Calu3 (cell line): ENCODE measurements around the gene DSEL. TPM values are rescaled to one million over a fixed set of nuclear protein-coding genes. Genes with fewer than 3 reads are reported as not detected.

ENCODE experiments used
- BruUV-seq: library from RNA; stranded (reverse); fragments of 400-500 nt; replicated peaks from 2 replicates; lab custom pipeline; 2021; lab: Mats Ljungman, UMichigan
- CTCF ChIA-PET: fragments of 300-600 bp; sonication (Branson Sonifier 250); formaldehyde crosslinking; loops from one replicate; lab custom pipeline; 2022; ENCODE audit warnings: antibody characterized with exemption; lab: Charles Lee
- DNase-seq: peaks from one replicate; pipeline ENCODE4 v3.0.0; 2022
- H3K27ac Mint-ChIP-seq: one replicate; pipeline ENCODE4 v1.8.0; 2022; ENCODE audit warnings: mixed read lengths; ENCODE audit not compliant: unreplicated experiment
- H3K27me3 Mint-ChIP-seq: one replicate; pipeline ENCODE4 v1.8.0; 2022; ENCODE audit warnings: mixed read lengths; ENCODE audit not compliant: unreplicated experiment
- H3K36me3 Mint-ChIP-seq: one replicate; pipeline ENCODE4 v1.8.0; 2022; ENCODE audit warnings: mild to moderate bottlenecking, moderate library complexity, mixed read lengths; ENCODE audit not compliant: insufficient read depth, unreplicated experiment
- H3K4me1 Mint-ChIP-seq: one replicate; pipeline ENCODE4 v1.8.0; 2022; ENCODE audit warnings: mild to moderate bottlenecking, low read depth, mixed read lengths; ENCODE audit not compliant: unreplicated experiment
- H3K4me3 Mint-ChIP-seq: one replicate; pipeline ENCODE4 v1.8.0; 2022; ENCODE audit warnings: mild to moderate bottlenecking, low read depth, moderate library complexity, mixed read lengths; ENCODE audit not compliant: unreplicated experiment
- H3K9me3 Mint-ChIP-seq: one replicate; pipeline ENCODE4 v1.8.0; 2022; ENCODE audit warnings: low read depth, mixed read lengths; ENCODE audit not compliant: unreplicated experiment
- CTCF ChIP-seq: fragments of 200-600 bp; IDR thresholded peaks from one replicate; pipeline ENCODE4 v1.8.0; 2022; ENCODE audit warnings: antibody characterized with exemption; ENCODE audit not compliant: unreplicated experiment
- intact Hi-C: fragments of 100-400 bp; cut with micrococcal nuclease; formaldehyde crosslinking; loops from one replicate; pipeline ENCODE4 v1.10.0; 2022; ENCODE audit not compliant: unreplicated experiment
- total RNA-seq: library from RNA; stranded (reverse); gene quantifications from 2 replicates; pipeline ENCODE4 v1.2.3, GENCODE V29; 2022

Gene DSEL
- total RNA-seq, 1 experiment from 2014 or later: 28.0 TPM

GRCh38 chr18:67468038-67468437 is 48.5 kb downstream of the DSEL start:
- Mint-ChIP-seq H3K4me3 (no peak overlapping the region), H3K36me3 (no peaks in the 10 kb centered on the region), H3K27ac (no peak overlapping the region), H3K27me3 (no peaks in the 10 kb centered on the region), H3K4me1 (peaks cover 8% of the 10 kb centered on the region), H3K9me3 (no peaks in the 10 kb centered on the region)
- CTCF ChIA-PET: no interaction called here
- no peak for TF ChIP-seq CTCF
- BruUV-seq: no TSS peak
- intact Hi-C loops: no loop called here
- no peak for DNase-seq

DNA sequence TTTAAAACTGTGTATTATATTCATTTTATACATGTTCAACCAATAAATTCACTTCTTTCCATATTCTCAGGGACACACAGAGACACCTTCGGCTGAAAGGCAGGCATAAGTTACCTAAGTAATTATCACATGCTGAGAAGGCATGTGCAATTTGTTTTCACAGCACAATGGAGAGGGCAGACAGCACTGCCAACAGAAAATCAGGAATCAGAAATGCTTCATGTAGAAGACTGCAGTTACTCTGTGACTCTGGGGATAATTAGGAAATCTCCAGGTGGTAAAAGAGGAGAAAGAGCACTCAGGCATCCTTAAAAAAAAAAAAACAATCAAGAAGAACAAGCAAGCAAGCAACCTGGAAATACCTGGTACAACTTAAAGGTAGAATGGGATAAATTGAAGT is 49.3 kb downstream of the DSEL start:
- no peaks in the 10 kb centered on the region for H3K9me3 Mint-ChIP-seq
- CTCF ChIA-PET: no interaction called here

DNA sequence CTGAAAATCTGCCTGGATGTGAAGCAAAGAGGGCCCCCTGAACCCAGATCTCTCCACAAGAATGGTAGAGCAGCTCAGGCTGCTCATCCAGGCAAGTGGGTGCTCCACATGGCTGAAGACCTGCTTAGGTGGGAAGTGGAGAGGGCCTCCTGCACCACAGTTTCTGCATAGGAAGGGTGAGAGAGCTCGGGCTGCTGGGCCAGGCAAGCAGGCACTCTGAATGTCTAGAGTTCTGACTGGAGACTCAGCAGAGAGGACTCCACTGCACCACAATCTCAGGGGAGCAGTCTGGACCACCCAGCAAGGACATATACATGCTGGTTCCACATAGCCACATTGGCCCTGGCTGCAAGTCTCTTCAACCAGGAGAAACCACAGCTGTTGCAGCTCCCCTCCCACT is 52.0 kb downstream of the DSEL start:
- CTCF ChIA-PET: no interaction called here
- Mint-ChIP-seq H3K9me3 (no peaks in the 10 kb centered on the region), H3K36me3 (no peaks in the 10 kb centered on the region), H3K4me3 (no peak overlapping the region), H3K27ac (no peak overlapping the region), H3K4me1 (peaks cover 5% of the 10 kb centered on the region), H3K27me3 (no peaks in the 10 kb centered on the region)
- DNase-seq: no peak
- no peak for TF ChIP-seq CTCF
- intact Hi-C loops: no loop called here
- BruUV-seq: no TSS peak

More for the DNA sequence above, 49.3 kb downstream of the DSEL start:
- Mint-ChIP-seq H3K4me3 (no peak overlapping the region), H3K27me3 (no peaks in the 10 kb centered on the region), H3K27ac (no peak overlapping the region), H3K4me1 (peaks cover 8% of the 10 kb centered on the region), H3K36me3 (no peaks in the 10 kb centered on the region)
- no peak for TF ChIP-seq CTCF
- no TSS peak for BruUV-seq
- DNase-seq: no peak
- intact Hi-C loops: no loop called here

GRCh38 chr18:67463829-67464228 is 52.7 kb downstream of the DSEL start:
- H3K9me3 Mint-ChIP-seq: no peaks in the 10 kb centered on the region
- H3K27ac Mint-ChIP-seq: no peak overlapping the region
- CTCF ChIA-PET: no interaction called here
- BruUV-seq: no TSS peak
- no peak for TF ChIP-seq CTCF
- H3K27me3 Mint-ChIP-seq: no peaks in the 10 kb centered on the region
- H3K4me1 Mint-ChIP-seq: no peaks in the 10 kb centered on the region
- H3K4me3 Mint-ChIP-seq: no peak overlapping the region
- H3K36me3 Mint-ChIP-seq: no peaks in the 10 kb centered on the region
- intact Hi-C loops: no loop called here
- no peak for DNase-seq
